MCF 10A (cell line): ENCODE results near the gene USP33. TPM values are rescaled to one million over a fixed set of nuclear protein-coding genes. Genes with fewer than 3 reads are reported as not detected.
"Not testable (repeated sequence)": the region's sequence is repeated elsewhere in the genome, so short reads cannot be mapped to it uniquely, and the experiment has no call there.

Experiments used
- BruUV-seq: library from RNA; stranded (reverse); fragments of 400-500 nt; replicated peaks from 2 replicates; lab custom pipeline; 2021; lab: Mats Ljungman, UMichigan
- CTCF ChIA-PET: fragments of 300-600 bp; sonication (Branson Sonifier 250); formaldehyde crosslinking; extraction: SDS; loops from one replicate; lab custom pipeline; 2021; ENCODE audit warnings: antibody characterized with exemption, inconsistent platforms; lab: Yijun Ruan, JAX
- POLR2A ChIA-PET: fragments of 300-600, 350-650 bp; sonication (Branson Sonifier 250); formaldehyde crosslinking; extraction: SDS; loops from one replicate; lab custom pipeline; 2020; ENCODE audit warnings: antibody characterized with exemption, inconsistent platforms; lab: Yijun Ruan, JAX
- DNase-seq: peaks from one replicate; pipeline ENCODE4 v3.0.0-alpha.2; 2018; ENCODE audit not compliant: unreplicated experiment
- H3K27ac Mint-ChIP-seq: one replicate; pipeline ENCODE4 v1.8.0; 2022; ENCODE audit warnings: mild to moderate bottlenecking, low read depth, mixed read lengths; ENCODE audit not compliant: unreplicated experiment
- H3K27me3 Mint-ChIP-seq: one replicate; pipeline ENCODE4 v1.8.0; 2022; ENCODE audit warnings: mixed read lengths; ENCODE audit not compliant: insufficient read depth, unreplicated experiment
- H3K36me3 Mint-ChIP-seq: one replicate; pipeline ENCODE4 v1.8.0; 2022; ENCODE audit warnings: mild to moderate bottlenecking, moderate library complexity, mixed read lengths; ENCODE audit not compliant: insufficient read depth, unreplicated experiment
- H3K4me1 Mint-ChIP-seq: one replicate; pipeline ENCODE4 v1.8.0; 2022; ENCODE audit warnings: mixed read lengths; ENCODE audit not compliant: insufficient read depth, unreplicated experiment
- H3K4me3 Mint-ChIP-seq: one replicate; pipeline ENCODE4 v1.8.0; 2022; ENCODE audit warnings: mild to moderate bottlenecking, moderate library complexity, mixed read lengths; ENCODE audit not compliant: unreplicated experiment
- H3K9me3 Mint-ChIP-seq: one replicate; pipeline ENCODE4 v1.8.0; 2022; ENCODE audit warnings: mixed read lengths; ENCODE audit not compliant: unreplicated experiment
- intact Hi-C: fragments of 100-400 bp; cut with micrococcal nuclease; formaldehyde crosslinking; loops from 2 replicates; pipeline ENCODE4 v1.14.1; 2022
- total RNA-seq: library from RNA; stranded (reverse); gene quantifications from 2 replicates; pipeline ENCODE4 v1.2.3, GENCODE V29; 2022
- TF ChIP-seq, protein P1 (sequence below): fragments of 200-600 bp; IDR thresholded peaks from one replicate; pipeline ENCODE4 v1.8.0; 2022; ENCODE audit warnings: antibody characterized with exemption, mild to moderate bottlenecking; ENCODE audit not compliant: unreplicated experiment

USP33 gene
- total RNA-seq, 1 experiment from 2014 or later = 39.7 TPM

DNA sequence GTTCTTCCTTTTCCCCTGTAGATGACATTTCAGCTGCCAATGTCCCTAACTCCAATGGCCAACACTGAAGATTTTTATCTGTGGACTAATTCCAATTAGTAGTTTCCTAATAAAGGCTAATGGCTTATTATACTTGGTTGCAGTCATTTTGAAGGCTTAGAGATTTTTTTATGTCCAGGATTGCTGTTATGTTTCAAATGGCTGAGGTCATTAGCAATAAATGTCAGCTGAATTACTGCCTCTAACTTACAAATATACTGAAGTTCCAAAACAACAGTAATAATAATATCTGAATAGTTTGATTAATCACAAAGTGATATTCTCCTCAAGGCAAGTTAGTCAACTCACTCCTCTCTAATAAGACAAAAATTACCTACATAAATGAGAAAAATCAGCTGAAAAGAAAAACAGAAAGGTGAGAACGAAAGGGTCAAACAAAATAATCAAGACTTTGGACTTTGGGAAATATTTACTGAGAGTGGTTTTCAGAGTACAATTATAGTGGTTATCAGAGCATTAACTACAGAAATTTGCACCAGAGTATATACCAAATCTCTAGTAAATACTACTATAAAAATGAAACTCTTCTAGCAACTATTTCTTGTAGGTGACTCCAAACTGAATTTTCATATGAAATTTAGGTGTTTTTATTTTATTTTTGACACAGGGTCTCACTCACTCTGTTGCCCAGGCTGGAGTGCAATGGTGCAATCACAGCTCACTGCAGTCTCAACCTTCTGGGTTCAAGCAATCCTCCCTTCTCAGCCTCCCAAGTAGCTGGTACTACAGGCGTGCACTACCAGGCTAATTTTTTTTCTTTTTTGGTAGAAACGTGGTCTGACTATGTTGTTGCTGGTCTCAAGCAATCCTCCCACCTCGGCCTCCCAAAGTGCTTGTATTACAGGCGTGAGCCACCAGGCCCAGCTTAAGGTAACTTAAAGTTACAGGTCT lies 80.7 kb downstream of the USP33 start:
- no peak for DNase-seq
- peaks cover 19% of the 10 kb centered on the region for H3K4me1 Mint-ChIP-seq
- CTCF ChIA-PET = interaction anchor here (1.4 kb wide), 1 partner anchor 18 kb away, joined by 10 read pairs; no protein-coding TSS in a partner anchor
- intact Hi-C loops = no loop called here
- BruUV-seq = no TSS peak
- no peak overlapping the region for H3K27ac Mint-ChIP-seq
- no peaks in the 10 kb centered on the region for H3K9me3 Mint-ChIP-seq
- H3K36me3 Mint-ChIP-seq = peaks cover 28% of the 10 kb centered on the region
- POLR2A ChIA-PET = interaction anchor here (1.1 to 5.8 kb wide), 4 partner anchors 10 to 1892 kb away, joined by 3 to 66 read pairs (median 6); partner anchors contain the start of genes FUBP1 and RABGGTB
- no peak overlapping the region for H3K4me3 Mint-ChIP-seq
- TF ChIP-seq, protein P1, sequence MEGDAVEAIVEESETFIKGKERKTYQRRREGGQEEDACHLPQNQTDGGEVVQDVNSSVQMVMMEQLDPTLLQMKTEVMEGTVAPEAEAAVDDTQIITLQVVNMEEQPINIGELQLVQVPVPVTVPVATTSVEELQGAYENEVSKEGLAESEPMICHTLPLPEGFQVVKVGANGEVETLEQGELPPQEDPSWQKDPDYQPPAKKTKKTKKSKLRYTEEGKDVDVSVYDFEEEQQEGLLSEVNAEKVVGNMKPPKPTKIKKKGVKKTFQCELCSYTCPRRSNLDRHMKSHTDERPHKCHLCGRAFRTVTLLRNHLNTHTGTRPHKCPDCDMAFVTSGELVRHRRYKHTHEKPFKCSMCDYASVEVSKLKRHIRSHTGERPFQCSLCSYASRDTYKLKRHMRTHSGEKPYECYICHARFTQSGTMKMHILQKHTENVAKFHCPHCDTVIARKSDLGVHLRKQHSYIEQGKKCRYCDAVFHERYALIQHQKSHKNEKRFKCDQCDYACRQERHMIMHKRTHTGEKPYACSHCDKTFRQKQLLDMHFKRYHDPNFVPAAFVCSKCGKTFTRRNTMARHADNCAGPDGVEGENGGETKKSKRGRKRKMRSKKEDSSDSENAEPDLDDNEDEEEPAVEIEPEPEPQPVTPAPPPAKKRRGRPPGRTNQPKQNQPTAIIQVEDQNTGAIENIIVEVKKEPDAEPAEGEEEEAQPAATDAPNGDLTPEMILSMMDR = no peak
- no peaks in the 10 kb centered on the region for H3K27me3 Mint-ChIP-seq

DNA sequence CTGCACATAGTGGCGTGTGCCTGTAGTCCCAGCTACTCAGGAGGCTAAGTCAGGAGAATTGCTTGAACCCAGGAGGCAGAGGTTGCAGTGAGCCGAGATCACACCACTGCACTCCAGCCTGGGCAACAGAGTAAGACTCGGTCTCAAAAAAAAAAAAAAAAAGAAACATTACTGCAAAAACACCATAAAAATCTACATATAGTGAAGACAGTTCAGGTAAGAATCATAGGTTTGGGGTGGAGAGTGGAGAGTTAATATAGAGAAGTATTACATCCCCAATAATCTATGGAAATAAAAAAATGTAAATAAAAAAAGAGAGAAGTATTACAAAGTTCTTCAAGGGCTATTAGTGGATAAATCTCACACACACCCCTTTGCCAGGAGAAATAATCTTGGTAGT lies 84.8 kb downstream of the USP33 start:
- H3K27me3 Mint-ChIP-seq, H3K4me3 Mint-ChIP-seq, POLR2A ChIA-PET, intact Hi-C loops, CTCF ChIA-PET, DNase-seq, BruUV-seq, H3K9me3 Mint-ChIP-seq: not testable (repeated sequence)
- Mint-ChIP-seq H3K27ac (peak overlapping the region; percentile 49), H3K36me3 (peaks cover 23% of the 10 kb centered on the region), H3K4me1 (peaks cover 22% of the 10 kb centered on the region)

DNA sequence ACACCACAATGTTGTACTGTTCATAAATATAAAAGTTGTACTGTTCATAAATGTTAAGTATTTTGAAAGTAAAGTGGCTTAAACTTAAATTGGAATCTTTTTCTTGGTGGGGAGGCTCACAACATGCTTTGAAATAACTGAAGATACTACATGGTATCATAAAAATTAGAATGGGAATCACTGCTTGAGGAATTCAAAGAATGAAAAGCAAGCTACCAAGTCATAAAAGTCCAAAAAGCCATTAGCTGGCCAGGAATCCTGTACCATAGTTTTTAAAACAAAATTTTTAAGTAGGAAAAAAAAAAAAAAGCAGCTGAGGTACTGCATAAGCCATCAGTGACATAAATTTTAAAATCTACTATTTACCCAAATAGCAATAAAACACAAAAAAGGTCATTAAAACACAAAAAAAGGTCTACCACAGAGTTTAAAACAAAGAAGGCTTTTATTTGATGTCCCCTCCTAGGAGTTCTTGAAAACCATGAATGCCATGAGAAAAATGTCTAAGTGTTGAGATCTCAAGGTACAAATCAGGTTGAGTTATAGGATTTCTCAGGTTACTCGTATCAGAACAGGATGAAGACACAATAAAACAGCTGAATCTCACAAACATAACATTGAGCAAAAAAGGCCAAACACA lies 85.8 kb downstream of the USP33 start:
- Mint-ChIP-seq H3K36me3 (peaks cover 23% of the 10 kb centered on the region), H3K9me3 (no peaks in the 10 kb centered on the region), H3K4me1 (peaks cover 20% of the 10 kb centered on the region), H3K27me3 (no peaks in the 10 kb centered on the region), H3K4me3 (no peak overlapping the region), H3K27ac (no peak overlapping the region)
- DNase-seq = no peak
- no TSS peak for BruUV-seq
- TF ChIP-seq, protein P1 = no peak
- ChIA-PET CTCF (no interaction called here), POLR2A (interaction anchor here (0.6 kb wide), 2 partner anchors 14 to 1243 kb away, joined by 3 to 4 read pairs; no protein-coding TSS in a partner anchor)
- intact Hi-C loops = no loop called here

DNA sequence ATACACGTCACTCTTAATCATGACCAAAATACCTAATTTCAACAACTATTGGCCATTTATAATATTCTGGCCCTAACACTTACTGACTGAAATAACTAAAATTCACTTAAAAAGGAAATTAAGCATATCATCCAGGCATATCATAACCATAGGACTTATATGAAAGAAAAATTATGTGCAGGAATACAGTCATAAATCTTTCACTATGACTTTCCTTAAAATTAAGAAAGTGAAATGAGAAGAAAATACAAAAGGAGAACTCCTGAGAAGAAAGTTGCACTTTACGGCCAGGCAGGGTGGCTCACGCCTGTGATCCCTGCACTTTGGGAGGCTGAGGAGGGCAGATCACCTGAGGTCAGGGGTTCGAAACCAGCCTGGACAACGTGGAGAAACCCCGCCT lies 86.6 kb downstream of the USP33 start:
- Mint-ChIP-seq H3K27ac (no peak overlapping the region), H3K4me3 (no peak overlapping the region)
- POLR2A ChIA-PET = interaction anchor here (1.9 to 9.3 kb wide), 2 partner anchors 9 to 18 kb away, joined by 5 to 66 read pairs; partner anchors contain the start of gene ZZZ3

More for the DNA sequence above, 86.6 kb downstream of the USP33 start:
- CTCF ChIA-PET = interaction anchor here (0.6 kb wide), 1 partner anchor 215 kb away, joined by 3 read pairs; the partner anchor contains the start of gene NEXN
- no peak for DNase-seq
- TF ChIP-seq, protein P1 = no peak
- intact Hi-C loops = no loop called here
- Mint-ChIP-seq H3K36me3 (peaks cover 17% of the 10 kb centered on the region), H3K27me3 (no peaks in the 10 kb centered on the region), H3K4me1 (peaks cover 13% of the 10 kb centered on the region), H3K9me3 (no peaks in the 10 kb centered on the region)
- BruUV-seq = no TSS peak
